ENCODE results near the gene TNRC18.
"Not testable (repeated sequence)": the region's sequence is repeated elsewhere in the genome, so short reads cannot be mapped to it uniquely, and the experiment has no call there.

TNRC18 gene, protein sequence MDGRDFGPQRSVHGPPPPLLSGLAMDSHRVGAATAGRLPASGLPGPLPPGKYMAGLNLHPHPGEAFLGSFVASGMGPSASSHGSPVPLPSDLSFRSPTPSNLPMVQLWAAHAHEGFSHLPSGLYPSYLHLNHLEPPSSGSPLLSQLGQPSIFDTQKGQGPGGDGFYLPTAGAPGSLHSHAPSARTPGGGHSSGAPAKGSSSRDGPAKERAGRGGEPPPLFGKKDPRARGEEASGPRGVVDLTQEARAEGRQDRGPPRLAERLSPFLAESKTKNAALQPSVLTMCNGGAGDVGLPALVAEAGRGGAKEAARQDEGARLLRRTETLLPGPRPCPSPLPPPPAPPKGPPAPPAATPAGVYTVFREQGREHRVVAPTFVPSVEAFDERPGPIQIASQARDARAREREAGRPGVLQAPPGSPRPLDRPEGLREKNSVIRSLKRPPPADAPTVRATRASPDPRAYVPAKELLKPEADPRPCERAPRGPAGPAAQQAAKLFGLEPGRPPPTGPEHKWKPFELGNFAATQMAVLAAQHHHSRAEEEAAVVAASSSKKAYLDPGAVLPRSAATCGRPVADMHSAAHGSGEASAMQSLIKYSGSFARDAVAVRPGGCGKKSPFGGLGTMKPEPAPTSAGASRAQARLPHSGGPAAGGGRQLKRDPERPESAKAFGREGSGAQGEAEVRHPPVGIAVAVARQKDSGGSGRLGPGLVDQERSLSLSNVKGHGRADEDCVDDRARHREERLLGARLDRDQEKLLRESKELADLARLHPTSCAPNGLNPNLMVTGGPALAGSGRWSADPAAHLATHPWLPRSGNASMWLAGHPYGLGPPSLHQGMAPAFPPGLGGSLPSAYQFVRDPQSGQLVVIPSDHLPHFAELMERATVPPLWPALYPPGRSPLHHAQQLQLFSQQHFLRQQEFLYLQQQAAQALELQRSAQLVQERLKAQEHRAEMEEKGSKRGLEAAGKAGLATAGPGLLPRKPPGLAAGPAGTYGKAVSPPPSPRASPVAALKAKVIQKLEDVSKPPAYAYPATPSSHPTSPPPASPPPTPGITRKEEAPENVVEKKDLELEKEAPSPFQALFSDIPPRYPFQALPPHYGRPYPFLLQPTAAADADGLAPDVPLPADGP (N-terminal part only)
- total RNA-seq: 151 reads per million, percentile 89 among the genes with 10 or more reads in this experiment

DNA sequence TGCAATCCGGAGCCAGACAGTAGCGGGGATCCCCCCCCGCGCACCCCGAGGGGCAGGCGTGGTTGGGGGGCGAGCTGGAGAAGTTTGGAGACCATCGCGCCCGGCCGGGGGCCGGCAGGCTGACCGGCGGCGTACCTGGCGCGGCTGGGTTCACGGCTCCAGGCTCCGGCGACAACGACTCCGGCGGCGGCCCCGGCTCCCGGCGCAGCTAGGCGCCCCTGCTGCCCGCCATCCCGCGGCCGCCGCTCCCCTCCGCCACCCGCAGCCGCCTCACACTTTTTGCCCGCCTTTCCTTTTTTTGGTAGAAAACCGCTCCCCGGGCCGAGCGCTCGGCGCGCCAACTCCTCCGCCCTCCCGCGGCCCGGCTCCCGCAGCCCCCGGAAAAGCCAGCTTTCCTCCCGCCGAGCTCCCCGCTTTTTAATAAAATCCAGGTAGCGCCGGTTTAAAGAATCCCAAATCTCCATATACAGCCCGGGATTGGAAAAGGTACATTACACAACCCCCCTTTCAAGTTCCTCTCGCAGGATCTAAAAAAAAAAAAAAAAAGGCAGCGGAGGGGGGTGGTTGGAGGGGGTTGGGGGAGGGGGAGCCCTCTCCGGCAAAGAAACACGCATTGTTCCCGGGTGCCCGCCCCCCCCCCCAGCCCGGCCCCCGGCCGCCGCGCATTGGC lies at the start of gene TNRC18:
Gene TNRC18 (minus strand): TSS at position 529 of the 670 bp plus-strand sequence. CDS start 2,588 bp downstream, outside the sequence.
- no peak for DNase-seq

DNA sequence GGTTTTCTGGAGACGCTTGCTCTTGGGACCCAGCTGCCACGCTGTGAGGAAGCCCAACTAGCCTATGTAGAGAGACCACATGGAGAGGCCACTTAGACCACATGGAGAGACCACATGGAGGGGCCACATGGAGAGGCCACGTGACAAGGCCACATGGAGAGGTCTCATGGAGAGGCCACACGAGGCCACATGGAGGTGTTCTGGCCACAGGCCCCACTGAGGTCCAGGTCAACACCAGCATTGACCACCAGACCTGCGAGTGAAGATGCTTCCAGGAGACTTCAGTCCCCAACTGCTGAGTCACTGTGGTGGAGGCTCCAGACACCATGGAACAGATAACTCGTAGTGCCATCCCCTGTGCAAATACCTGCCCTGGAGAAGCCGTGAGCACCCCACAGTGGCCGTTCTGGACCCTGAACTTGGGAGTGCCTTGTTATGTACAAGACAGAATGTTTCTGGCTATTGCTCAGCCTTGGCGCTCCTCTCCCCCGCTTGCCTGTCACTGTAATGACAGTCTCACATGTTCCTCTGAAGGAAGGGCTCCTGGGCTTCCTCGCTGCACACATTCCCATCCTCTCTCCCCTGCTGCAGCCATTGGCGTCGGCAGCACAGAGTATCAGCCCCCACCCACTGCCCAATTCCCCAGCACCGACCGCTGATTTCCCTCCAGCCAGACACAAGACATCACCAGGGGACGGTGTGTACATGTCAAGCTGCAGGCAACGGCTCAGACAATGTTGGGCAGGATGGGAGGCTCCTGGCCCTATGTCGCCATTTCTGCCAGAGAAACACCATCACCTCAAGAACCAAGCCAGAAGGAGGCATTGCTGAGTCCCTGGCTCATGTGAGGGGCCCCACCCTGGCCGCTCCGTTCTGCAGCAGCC lies 49.0 kb upstream of the TNRC18 start:
- no peak for DNase-seq

DNA sequence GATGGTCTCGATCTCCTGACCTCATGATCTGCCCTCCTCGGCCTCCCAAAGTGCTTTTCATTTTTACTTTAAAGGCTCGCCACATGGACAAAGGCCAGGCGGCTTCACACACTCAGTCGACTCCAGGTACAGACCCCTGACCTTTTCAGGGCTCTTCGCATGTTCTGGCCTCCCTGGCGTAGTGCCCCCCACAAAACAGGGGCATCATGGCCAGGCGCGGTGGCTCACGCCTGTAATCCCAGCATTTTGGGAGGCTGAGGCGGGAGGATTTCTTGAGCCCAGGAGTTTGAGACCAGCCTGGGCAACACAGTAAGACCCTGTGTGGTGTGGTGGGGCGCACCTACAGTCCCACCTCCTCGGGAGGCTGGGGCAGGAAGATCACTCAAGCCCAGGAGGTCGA lies 48.0 kb upstream of the TNRC18 start:
- DNase-seq: not testable (repeated sequence)

DNA sequence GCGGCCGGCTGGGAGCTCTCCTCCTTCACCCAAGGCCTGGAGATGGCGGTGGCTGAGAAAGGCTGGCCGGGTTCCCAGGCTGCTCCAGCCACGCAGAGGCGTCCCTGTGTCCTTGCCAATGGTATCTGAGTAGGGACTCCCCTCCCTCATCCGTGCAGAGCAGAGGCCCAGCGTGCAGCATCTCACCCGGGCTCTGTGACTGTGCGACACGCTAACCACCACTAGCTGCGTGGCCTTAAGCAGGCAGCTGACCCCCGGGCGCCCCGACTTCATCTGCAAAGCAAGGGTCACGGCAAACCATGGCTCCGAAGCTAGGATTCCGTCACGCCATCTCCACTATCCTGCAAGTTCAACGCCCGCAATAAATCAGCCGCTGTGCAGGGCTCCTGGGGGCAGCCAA lies 47.2 kb upstream of the TNRC18 start:
- DNase-seq: no peak

DNA sequence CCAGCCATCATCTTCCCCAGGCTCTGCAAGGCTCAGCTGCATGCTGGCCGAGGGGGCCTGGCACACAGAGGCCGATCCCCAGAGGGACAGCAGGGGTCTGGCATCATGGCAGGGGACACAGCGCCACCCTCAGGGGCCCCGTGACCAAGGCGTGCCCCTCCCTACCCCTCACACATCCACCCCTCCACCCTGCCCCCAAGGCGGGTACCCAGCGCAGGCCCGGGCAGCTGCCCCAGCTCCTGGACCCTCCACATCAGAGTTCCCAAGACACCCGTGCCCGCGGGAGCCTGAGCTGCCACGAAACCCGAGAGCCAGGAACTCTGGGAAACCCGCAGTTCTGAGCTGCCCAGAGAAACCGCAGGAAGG lies 46.5 kb upstream of the TNRC18 start:
- no peak for DNase-seq

DNA sequence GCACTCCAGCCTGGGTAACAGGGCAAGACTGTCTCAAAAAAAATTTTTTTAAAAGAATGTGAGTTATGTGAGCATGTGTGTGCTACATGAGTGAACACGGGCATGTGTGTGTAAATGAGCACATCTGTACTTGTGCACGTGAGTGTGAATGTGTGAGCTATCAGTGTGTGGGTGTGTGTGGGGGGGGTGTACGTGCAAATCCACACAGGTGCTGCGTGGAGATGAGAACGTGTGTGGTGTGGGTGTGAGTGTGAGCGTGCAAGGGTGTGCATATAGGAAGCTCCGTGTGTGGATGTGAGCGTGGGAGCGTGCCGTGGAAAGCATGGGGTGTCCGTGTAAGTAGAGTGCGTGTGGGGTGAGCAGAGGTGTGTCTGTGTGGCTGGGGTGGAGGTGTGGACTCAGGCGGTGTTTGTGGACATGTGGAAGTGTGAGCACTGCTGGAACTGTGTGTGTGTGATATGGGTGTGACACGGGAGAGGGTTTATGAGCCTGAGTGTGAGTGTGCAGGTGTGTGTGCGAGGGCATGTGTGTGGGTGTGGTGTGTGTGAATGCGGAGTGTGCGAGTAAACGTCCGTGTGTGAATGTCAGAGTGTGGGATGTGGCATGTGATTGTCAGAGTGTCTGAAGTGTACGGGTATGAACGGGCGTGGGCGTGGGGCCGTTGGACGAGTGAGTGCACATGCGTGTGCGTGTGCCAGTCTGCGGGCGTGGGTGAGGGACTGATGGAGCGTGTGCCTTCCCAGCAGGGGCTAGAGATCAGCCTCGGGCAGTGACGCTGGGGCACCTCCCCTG lies 45.9 kb upstream of the TNRC18 start:
- DNase-seq: no peak

DNA sequence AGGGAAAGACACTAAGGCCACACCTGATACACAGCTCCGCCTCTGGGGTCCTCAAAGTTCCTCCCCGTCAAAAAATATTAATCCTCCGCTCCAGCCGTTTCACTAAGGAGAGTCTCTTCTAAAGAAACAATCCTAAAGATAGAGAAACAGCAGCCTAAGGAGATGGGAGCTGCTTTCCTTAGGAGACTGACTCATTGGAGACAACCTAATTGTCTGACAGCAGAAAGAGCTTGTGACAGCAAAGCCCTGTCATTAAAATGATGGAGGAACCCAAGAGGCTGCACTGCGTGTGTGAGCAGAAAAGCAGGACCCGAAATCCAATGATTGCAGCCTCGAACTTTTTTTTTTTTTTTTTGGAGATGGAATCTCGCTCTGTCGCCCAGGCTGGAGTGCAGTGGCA lies 44.0 kb upstream of the TNRC18 start:
- DNase-seq: no peak

DNA sequence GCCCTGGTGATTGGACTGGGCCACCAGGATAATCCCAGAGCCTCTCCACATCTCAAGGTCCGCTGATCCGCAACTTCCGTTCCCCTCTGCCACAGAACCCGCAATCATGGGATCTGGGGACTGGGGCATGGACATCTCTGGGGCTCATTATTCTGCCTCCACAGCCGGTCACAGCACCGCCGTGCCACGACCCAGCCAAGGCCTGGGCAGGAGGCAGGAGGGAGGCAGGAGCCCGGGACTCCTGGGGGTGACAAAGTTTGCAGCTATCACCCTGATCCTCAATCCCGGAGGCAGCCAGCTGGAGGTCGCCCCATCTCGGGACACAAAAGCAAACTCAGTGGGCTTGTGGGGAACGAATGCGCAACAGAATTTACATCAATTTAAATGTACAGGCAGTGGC lies 42.9 kb upstream of the TNRC18 start:
- DNase-seq: no peak

DNA sequence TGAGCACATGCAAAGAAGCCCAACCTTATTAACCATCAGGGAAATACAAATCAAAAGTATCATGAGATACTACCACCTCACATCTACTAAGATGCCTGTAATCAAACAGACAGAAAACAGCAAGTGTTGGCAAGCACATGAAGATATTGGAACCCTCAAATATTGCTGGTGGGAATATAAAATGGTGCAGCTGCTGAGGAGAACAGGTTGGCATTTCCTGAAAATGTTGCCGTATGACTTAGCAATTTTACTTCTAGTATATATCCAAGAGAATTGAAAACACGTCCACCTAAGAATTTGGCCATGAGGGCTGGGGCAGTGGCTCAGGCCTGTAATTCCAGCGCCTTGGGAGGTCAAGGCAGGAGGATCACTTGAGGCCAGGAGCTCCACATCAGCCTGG lies 39.4 kb upstream of the TNRC18 start:
- DNase-seq: no peak

DNA sequence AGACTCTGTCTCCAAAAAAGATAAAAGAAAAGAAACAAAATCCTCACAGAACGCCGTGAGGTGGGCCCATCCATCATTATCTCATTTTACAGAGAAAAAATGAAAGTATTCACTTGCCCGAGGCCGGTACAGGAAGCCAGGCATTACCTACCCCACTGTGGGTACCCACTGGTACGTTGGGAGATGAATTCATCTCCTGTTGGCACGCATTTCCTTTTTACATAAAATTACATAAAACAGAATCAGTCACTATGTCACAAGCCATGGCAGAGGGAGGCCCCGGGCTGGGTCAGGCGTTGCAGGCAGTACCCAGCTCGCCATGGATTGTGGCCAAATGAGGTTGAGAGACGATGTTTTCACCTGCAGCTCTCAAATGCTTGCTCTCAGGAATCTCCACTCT lies 38.6 kb upstream of the TNRC18 start:
- no peak for DNase-seq

DNA sequence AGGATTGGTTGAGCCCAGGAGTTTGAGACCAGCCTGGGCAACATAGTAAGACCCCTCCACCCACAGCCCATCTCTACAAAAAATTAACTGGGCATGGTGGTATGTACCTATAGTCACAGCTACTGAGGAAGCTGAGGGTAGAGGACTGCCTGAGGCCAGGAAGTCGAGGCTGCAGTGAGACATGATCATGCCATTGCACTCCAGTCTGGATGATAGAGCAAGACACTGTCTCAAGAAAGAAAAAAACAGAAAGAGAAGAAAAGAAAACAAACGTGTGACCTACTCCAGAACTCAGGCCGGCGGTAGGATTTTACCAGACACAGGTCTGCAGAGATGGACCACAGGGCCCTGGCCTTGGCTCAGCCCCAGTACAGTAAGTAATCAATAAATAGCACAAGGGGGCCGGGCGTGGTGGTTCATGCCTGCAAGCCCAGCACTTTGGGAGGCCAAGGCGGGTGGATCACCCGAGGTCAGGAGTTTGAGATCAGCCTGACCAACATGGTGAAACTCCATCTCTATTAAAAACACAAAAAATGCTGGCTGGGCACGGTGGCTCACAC lies 35.4 kb upstream of the TNRC18 start:
- no peak for DNase-seq

DNA sequence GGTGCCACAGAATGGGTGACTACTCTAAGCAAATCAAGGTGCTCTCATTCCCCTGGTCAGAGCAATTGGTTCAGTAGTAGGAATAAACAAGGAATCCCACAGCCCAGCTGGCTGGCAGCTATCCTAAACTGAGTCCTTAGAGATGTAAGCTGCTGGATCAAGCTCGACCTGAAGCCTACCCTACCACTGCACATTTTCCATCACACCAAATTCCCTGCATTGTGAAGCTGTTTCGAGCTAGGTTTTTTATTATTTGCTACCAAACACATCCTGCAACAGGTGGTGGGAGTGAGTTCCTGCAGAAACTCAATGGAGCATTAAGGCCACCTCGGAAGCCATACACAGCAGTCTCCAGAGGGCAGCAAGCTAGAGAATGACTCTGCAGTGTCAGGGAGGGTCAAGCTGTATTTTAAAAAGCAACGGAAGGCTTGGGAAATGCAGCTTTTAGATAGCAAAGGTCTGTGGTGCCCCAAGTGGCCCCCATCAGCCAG lies 33.7 kb upstream of the TNRC18 start:
- DNase-seq: no peak

DNA sequence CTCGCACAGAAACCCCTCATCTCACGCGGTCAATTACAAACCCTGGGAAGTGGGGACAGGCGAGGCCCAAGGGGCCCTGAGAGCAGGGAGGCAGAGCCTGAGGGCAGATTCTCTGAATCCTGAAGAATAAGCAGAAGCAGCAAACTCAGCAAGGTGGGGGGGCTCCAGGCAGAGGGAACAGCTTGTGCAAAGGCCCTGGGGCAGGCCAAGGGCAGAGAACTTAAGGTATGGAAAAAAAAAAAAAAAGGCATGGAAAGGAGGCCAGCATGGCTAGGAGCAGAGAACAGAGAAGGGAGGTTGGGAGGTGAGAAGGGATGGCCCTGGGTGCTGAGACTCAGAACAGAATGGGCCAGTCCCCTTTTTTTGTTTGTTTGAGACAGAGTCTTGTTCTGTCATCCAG lies 32.8 kb upstream of the TNRC18 start:
- no peak for DNase-seq

DNA sequence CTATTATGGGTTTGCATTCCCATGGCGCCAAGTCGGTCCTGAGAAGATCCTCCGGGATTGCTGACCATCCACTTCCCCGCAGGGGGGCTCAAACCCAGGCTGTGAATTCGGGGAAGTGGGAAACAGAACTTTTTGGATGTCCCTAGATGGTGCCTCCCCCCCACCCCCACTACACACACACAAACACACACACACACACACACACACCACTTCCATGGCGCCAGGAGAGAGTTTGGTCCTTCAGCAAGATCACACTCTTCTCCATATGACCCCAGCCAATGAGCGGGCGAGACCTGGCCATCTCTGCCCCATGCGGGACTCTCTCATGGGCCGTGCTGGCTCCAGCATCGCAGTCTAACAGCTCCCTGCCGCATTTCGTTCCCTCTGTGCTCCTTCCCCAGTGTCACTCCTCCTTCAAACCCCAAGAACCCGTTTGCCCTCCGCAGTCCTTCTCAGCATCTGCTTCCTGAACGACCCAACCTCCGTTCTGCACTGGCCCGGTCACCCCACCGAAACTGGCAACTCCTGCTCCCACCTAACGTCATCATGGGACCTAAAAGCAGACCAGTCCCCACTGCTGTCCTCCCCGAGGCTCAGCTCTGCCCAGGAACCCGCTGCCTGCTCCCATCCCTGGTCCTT lies 32.1 kb upstream of the TNRC18 start:
- no peak for DNase-seq

DNA sequence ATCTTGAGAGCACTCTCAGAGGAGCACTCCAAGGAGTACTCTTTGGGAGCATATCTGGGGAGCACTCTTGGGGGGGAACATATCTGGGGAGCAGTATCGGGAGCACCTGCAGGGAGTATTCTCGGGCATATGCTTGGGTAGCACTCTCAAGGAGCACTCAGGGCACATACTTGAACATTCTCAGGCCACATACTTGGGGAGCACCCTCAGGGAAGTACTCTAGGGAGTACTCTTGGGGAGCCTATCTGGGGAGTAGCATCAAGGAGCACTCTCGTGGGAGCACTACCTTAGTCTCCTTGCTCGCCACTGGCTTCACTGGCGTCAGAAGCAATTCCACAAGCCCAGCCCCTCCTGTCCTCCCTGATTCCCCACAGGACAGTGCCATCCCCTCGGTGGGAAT lies 31.5 kb upstream of the TNRC18 start:
- DNase-seq: no peak

DNA sequence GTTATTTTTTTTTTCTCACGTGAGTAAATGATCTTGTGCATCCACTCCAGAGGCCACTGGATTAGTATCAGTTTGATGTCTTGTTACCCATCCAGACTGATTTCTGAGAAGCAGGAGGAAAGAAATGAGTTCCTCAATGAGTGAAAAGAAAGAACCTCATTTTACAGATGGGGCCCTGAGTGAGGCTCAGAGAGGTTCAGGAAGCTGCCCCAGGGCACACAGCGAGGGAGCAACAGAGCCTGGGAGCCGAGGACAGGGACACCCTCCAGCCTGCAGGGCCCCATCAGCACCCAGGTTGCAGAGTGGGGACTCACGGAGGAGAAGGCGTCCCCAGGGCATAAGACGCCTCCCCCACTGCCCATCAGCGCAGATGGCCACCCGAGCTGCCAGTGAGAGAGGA lies 30.9 kb upstream of the TNRC18 start:
- no peak for DNase-seq

DNA sequence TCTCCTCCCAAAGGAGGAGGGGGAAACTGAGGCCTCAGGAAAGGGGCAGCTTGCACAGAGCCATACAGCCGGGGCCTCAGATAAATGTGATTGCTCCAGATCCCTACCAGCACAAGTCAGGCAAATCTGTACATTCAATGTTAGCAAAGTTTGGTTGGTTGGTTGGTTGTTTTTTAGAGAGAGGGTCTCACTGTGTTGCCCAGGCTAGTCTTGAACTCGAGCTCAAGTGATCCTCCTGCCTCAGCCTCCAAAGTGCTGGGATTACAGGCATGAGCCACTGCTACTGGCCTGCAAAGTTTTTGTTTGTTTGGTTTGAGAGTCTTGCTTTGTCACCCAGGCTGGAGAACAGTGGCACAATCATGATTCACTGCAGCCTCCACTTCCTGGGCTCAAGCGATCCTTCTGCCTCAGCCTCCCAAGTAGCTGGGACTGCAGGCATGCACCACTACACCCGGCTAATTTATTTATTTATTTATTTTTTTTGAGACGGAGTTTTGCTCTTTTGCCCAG lies 30.0 kb upstream of the TNRC18 start:
- no peak for DNase-seq

DNA sequence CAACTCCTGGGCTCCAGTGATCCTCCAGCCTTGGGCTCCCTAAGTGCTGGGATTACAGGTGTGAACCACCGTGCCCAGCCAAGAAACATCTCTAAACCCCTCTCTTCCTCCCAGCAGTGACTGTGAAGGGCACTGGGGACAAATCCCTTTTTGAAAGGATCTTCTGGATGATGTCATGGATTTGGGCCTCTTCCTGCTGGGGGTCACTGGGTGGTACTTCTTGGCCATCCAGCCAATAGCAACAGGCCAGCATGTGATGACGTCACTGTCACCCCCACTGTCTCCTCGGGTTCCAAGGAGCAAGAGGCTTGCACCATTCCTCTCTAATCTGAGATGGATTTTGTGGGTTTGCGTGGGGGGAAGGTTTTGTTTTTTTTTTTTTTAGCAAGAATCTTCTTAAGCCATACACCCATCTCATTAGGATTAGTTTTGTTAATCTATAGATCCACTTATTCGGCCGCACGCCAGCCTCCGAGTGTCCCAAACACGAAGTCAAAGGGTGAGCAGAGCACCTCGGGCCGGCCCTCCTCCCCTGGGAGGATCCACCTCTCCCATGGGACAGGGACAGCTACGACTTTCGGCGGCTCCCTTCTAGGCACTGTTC lies 29.4 kb upstream of the TNRC18 start:
- DNase-seq: no peak

DNA sequence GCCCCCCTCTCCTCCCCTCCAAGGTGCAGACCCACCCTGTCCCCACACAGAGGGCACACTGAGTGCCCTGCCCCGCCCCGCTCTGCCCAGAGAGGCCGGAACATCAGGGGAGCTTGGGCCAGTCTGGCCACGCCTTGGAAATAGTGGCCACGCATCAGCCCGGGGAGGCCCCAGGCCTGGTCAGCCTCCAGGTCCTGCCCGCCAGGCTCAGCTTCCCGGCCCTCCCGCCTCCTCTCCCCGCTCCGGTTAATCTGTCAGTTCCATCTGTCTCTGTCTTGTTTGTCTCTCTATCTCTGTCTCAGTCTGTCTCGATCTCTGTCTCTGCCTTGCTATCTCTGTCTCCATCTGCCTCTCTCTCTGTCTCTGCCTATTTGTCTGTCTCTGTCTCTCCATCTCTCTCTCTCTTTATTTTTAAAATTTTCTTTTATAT lies 28.9 kb upstream of the TNRC18 start:
- no peak for DNase-seq

All from effector CD4-positive, alpha-beta T cell (primary cell).